ENCODE measurements around the gene ZNF330. TPM values are rescaled to one million over a fixed set of nuclear protein-coding genes. Genes with fewer than 3 reads are reported as not detected.
A peak's percentile ranks its signal among the peaks of the same experiment; 100 is the strongest.

The ZNF330 gene
- total RNA-seq, 1 experiment from 2014 or later: 43.9 TPM

GRCh38 chr4:141220691-141221659 lies at the start of gene ZNF330 (continued):
- TF ChIP-seq FOXP4 (CRISPR knock-in tag; IDR thresholded peaks at IDR 0.05): 0 out of 2 replicates have a peak, but pooled peaks have one; percentile 33
- TF ChIP-seq ZNF121 (CRISPR knock-in tag; IDR thresholded peaks at IDR 0.05): no peak
- 0 out of 2 replicates have a peak, but pooled peaks have one; percentile 42 for TF ChIP-seq E2F5 (CRISPR knock-in tag; IDR thresholded peaks at IDR 0.05)
- peak; percentile 43; the same call in 1 of the 2 replicates for TF ChIP-seq MAX (CRISPR knock-in tag; IDR thresholded peaks at IDR 0.05)
- no peak for TF ChIP-seq ZNF423 (CRISPR knock-in tag; IDR thresholded peaks at IDR 0.05)
- peak; percentile 90 for TF ChIP-seq CREM (CRISPR knock-in tag; IDR thresholded peaks at IDR 0.05)

- no peaks in the 10 kb centered on the region for H3K27me3 Mint-ChIP-seq (ENCODE audit: low read depth)
- H3K4me3 Mint-ChIP-seq: no peak overlapping the region
- CTCF ChIA-PET: no interaction called here
- TF ChIP-seq ATF2 (CRISPR knock-in tag; IDR thresholded peaks at IDR 0.05; ENCODE audit: borderline replicate concordance, low read depth): no peak
- no peak for TF ChIP-seq PREB (CRISPR knock-in tag; IDR thresholded peaks at IDR 0.05; ENCODE audit: borderline replicate concordance)
- no peak for TF ChIP-seq MYBL2 (CRISPR knock-in tag; IDR thresholded peaks at IDR 0.05)
- no peak for TF ChIP-seq NR1H2 (CRISPR knock-in tag; IDR thresholded peaks at IDR 0.05)
- DNase-seq (ENCODE audit: low spot score): no peak
- ATAC-seq: no peak
- no peaks in the 10 kb centered on the region for H3K36me3 Mint-ChIP-seq
- no peak overlapping the region for H3K27ac Mint-ChIP-seq
- POLR2A ChIA-PET: no interaction called here
- no peaks in the 10 kb centered on the region; the same call in 1 of the 2 replicates for H3K9me3 Mint-ChIP-seq
- no peaks in the 10 kb centered on the region for H3K4me1 Mint-ChIP-seq
These were observed 46.2 kb upstream of the ZNF330 start for GRCh38 chr4:141174457-141174856.

- Mint-ChIP-seq H3K27me3 (ENCODE audit: low read depth) (no peaks in the 10 kb centered on the region), H3K4me3 (no peak overlapping the region), H3K36me3 (no peaks in the 10 kb centered on the region), H3K9me3 (no peaks in the 10 kb centered on the region), H3K4me1 (no peaks in the 10 kb centered on the region), H3K27ac (no peak overlapping the region)
- ATAC-seq: no peak
- ChIA-PET POLR2A (no interaction called here), CTCF (no interaction called here)
- DNase-seq (ENCODE audit: low spot score): no peak
- no peak for TF ChIP-seq GABPB1 (CRISPR knock-in tag; IDR thresholded peaks at IDR 0.05)
- no peak for TF ChIP-seq ARID4B (CRISPR knock-in tag; IDR thresholded peaks at IDR 0.05; ENCODE audit: borderline replicate concordance)
- no peak for TF ChIP-seq ZNF281 (CRISPR knock-in tag; IDR thresholded peaks at IDR 0.05)
- TF ChIP-seq JAZF1 (CRISPR knock-in tag; IDR thresholded peaks at IDR 0.05): no peak
- TF ChIP-seq PRRX2 (CRISPR knock-in tag; IDR thresholded peaks at IDR 0.05): no peak
These were observed 43.5 kb upstream of the ZNF330 start for GRCh38 chr4:141177171-141177570.
